CD8-positive, alpha-beta memory T cell (primary cell): ENCODE data around the gene DNM3. TPM values are rescaled to one million over a fixed set of nuclear protein-coding genes. Genes with fewer than 3 reads are reported as not detected.

Experiments used
- CTCF ChIA-PET: fragments of 350-600 bp; sonication (Branson Sonifier 250); formaldehyde crosslinking; loops from one replicate; lab custom pipeline; 2021; ENCODE audit warnings: antibody characterized with exemption; lab: Charles Lee
- POLR2A ChIA-PET: fragments of 350-600 bp; sonication (Branson Sonifier 250); formaldehyde crosslinking; loops from one replicate; lab custom pipeline; 2021; ENCODE audit warnings: antibody characterized with exemption; lab: Charles Lee
- DNase-seq, 5 donors: peaks; one replicate each; pipeline versions ENCODE4 v3.0.0 to v3.0.0-alpha.2; 2020 to 2022; ENCODE audit warnings: mixed read lengths in 1 of 5
- H3K27ac ChIP-seq: one replicate; pipeline ENCODE4 v1.7.0; 2013; ENCODE audit warnings: low read depth, mild to moderate bottlenecking, low read length, moderate library complexity
- H3K27me3 ChIP-seq: 2 replicates; pipeline ENCODE4 v1.7.0; 2013; ENCODE audit warnings: low read length, mild to moderate bottlenecking; ENCODE audit not compliant: insufficient read depth, poor library complexity, severe bottlenecking
- H3K36me3 ChIP-seq: 2 replicates; pipeline ENCODE4 v1.7.0; 2013; ENCODE audit warnings: mild to moderate bottlenecking, low read length, moderate library complexity; ENCODE audit not compliant: insufficient read depth
- H3K4me1 ChIP-seq: 2 replicates; pipeline ENCODE4 v1.7.0; 2013; ENCODE audit warnings: mild to moderate bottlenecking, low read length, moderate library complexity; ENCODE audit not compliant: insufficient read depth
- H3K4me3 ChIP-seq: 2 replicates; pipeline ENCODE4 v1.7.0; 2013; ENCODE audit warnings: mild to moderate bottlenecking, low read length
- H3K9me3 ChIP-seq: 2 replicates; pipeline ENCODE4 v1.7.0; 2013; ENCODE audit warnings: mild to moderate bottlenecking, low read length
- H3K27ac Mint-ChIP-seq, 8 donors: one replicate each; pipeline ENCODE4 v1.8.0; 2020 to 2021; ENCODE audit warnings: mixed read lengths in 8 of 8, mild to moderate bottlenecking in 6 of 8, inconsistent platforms in 3 of 8, moderate library complexity in 3 of 8
- H3K27me3 Mint-ChIP-seq, 2 donors: one replicate each; pipeline ENCODE4 v1.8.0; 2020 to 2021; ENCODE audit warnings: mixed read lengths in 2 of 2, mild to moderate bottlenecking in 1 of 2, moderate library complexity in 1 of 2
- H3K36me3 Mint-ChIP-seq, 3 donors: one replicate each; pipeline ENCODE4 v1.8.0; 2020 to 2021; ENCODE audit warnings: mixed read lengths in 3 of 3, inconsistent platforms in 1 of 3, mild to moderate bottlenecking in 1 of 3
- H3K4me1 Mint-ChIP-seq, 3 donors: one replicate each; pipeline ENCODE4 v1.8.0; 2020 to 2021; ENCODE audit warnings: mixed read lengths in 3 of 3, inconsistent platforms in 1 of 3, mild to moderate bottlenecking in 1 of 3
- H3K4me3 Mint-ChIP-seq, 7 donors: one replicate each; pipeline ENCODE4 v1.8.0; 2020 to 2021; ENCODE audit warnings: mixed read lengths in 7 of 7, mild to moderate bottlenecking in 6 of 7, moderate library complexity in 4 of 7, inconsistent platforms in 2 of 7
- H3K9me3 Mint-ChIP-seq, 5 donors: one replicate each; pipeline ENCODE4 v1.8.0; 2020 to 2022; ENCODE audit warnings: mixed read lengths in 5 of 5, mild to moderate bottlenecking in 3 of 5, moderate library complexity in 2 of 5, inconsistent platforms in 1 of 5
- polyA plus RNA-seq: library from polyadenylated mRNA; unstranded; fragments of 300-500 nt; fragmentation: Illumina TruSeq; gene quantifications from one replicate; pipeline ENCODE4 v1.2.3, GENCODE V29; 2021
- total RNA-seq, 2 experiments: library from RNA; stranded (reverse); gene quantifications; one replicate each; pipeline ENCODE4 v1.2.3, GENCODE V29; 2021

Gene DNM3
- total and polyA plus RNA-seq, 3 experiments from 2014 or later: 0.29 to 0.64 (median 0.59) TPM

DNA sequence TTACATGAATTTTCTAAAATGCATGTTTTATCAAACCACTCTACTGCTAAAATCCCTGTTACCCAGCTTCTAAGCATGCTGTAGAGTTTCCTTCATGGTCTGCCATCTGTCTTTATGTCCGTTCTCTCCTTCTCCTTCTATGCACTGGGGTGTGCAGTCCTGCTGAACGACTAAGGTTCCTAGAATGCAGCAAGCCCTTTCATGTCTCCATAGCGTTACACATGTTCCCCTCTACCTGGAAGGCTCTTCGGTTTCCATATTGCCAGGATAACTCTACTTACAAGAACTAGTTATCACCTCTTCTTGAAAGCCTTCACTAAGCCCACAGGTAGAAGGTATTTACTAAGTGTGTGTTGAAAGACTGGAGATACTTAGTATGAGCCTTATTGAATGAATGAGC lies 22.2 kb downstream of the DNM3 start:
- H3K36me3 ChIP-seq: no peaks in the 10 kb centered on the region
- peaks cover 5 to 18% (median 8%) of the 10 kb centered on the region in 3 donors for H3K36me3 Mint-ChIP-seq
- no peak overlapping the region for H3K27ac ChIP-seq
- H3K27me3 ChIP-seq: no peaks in the 10 kb centered on the region
- no peaks in the 10 kb centered on the region for H3K4me1 Mint-ChIP-seq
- no peak overlapping the region for H3K4me3 ChIP-seq
- H3K4me1 ChIP-seq: no peaks in the 10 kb centered on the region
- ChIA-PET POLR2A (no interaction called here), CTCF (no interaction called here)
- H3K9me3 Mint-ChIP-seq: peaks cover 0 to 7% (median 3%) of the 10 kb centered on the region in 5 donors
- DNase-seq: no peak
- no peak overlapping the region for H3K4me3 Mint-ChIP-seq
- no peaks in the 10 kb centered on the region for H3K9me3 ChIP-seq
- H3K27ac Mint-ChIP-seq: no peak overlapping the region
- H3K27me3 Mint-ChIP-seq: peaks cover 5 to 29% of the 10 kb centered on the region in 2 donors

DNA sequence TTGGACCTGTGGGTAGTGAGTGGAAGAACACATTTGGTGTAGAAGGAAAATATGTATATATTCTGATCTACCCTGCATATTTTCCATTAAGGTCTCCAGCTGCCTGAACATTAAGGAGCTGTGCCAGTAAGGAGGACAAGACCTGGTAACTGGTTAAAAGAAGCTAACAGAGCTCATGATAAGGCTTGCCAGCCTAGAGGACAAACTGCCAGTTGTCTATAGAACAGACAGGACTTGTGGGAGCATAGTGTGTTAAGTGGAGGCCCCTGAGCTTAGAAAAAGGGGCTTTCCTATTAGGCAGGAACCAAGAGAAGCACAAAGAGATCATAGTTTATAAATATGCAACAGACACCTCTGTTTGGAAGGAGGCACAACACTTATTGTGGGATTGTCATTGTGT lies 23.0 kb downstream of the DNM3 start:
- Mint-ChIP-seq H3K27me3 (peaks cover 6 to 24% of the 10 kb centered on the region in 2 donors), H3K4me3 (no peak overlapping the region), H3K9me3 (peaks cover 0 to 2% (median 0%) of the 10 kb centered on the region in 5 donors), H3K4me1 (no peaks in the 10 kb centered on the region), H3K27ac (no peak overlapping the region), H3K36me3 (peaks cover 0 to 10% (median 2%) of the 10 kb centered on the region in 3 donors)
- ChIA-PET CTCF (no interaction called here), POLR2A (no interaction called here)
- no peaks in the 10 kb centered on the region for H3K4me1 ChIP-seq
- no peak for DNase-seq
- no peaks in the 10 kb centered on the region for H3K27me3 ChIP-seq
- H3K9me3 ChIP-seq: no peaks in the 10 kb centered on the region
- H3K4me3 ChIP-seq: no peak overlapping the region
- no peak overlapping the region for H3K27ac ChIP-seq
- H3K36me3 ChIP-seq: no peaks in the 10 kb centered on the region

DNA sequence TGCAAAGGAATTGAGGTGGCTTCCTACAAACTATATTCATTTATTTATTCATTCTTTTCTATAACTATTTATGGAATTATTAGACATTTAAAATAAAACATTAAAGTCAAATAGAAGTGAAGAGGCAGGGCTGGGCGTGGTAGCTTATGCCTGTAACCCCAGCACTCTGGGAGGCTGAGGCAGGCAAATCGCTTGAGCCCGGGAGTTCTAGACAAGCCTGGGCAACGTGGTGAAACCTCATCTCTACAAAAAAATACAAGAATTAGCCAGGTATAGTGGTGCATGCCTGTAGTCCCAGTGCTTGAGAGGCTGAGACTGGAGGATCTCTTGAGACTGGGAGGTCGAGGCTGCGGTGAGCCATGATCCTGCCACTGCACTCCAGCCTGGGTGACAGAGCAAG lies 23.8 kb downstream of the DNM3 start:
- DNase-seq: no peak
- Histone ChIP-seq H3K9me3 (no peaks in the 10 kb centered on the region), H3K36me3 (no peaks in the 10 kb centered on the region), H3K4me3 (no peak overlapping the region), H3K4me1 (no peaks in the 10 kb centered on the region), H3K27me3 (no peaks in the 10 kb centered on the region), H3K27ac (no peak overlapping the region)
- H3K9me3 Mint-ChIP-seq: peaks cover 0 to 2% (median 0%) of the 10 kb centered on the region in 5 donors
- peaks cover 6 to 21% of the 10 kb centered on the region in 2 donors for H3K27me3 Mint-ChIP-seq
- no peak overlapping the region for H3K4me3 Mint-ChIP-seq
- H3K36me3 Mint-ChIP-seq: peaks cover 0 to 10% (median 2%) of the 10 kb centered on the region in 3 donors
- CTCF ChIA-PET: no interaction called here
- POLR2A ChIA-PET: no interaction called here
- H3K27ac Mint-ChIP-seq: no peak overlapping the region
- no peaks in the 10 kb centered on the region for H3K4me1 Mint-ChIP-seq

DNA sequence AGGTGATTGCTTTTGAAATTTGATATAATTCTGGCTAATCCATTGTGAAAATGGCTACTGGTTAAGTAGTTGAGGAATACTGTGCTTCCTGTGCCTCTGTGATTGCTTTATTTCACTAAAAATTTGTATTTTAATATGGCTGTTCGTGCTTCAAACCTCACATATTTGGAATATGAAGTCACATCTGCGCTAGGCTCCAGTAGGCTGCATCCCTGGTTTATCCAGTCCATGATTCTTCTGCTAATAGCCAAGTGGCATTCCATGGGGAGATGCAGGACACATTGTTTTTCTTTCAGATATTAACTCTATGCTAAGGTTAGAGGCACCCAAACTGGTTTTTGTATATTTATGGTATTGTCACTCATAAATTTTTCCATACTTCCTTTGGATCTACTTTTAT lies 25.9 kb downstream of the DNM3 start:
- Histone ChIP-seq H3K36me3 (no peaks in the 10 kb centered on the region), H3K27me3 (no peaks in the 10 kb centered on the region), H3K4me1 (no peaks in the 10 kb centered on the region), H3K27ac (no peak overlapping the region), H3K4me3 (no peak overlapping the region), H3K9me3 (no peaks in the 10 kb centered on the region)
- Mint-ChIP-seq H3K4me1 (no peaks in the 10 kb centered on the region), H3K9me3 (no peaks in the 10 kb centered on the region), H3K4me3 (no peak overlapping the region), H3K27me3 (peaks cover 3 to 15% of the 10 kb centered on the region in 2 donors), H3K27ac (no peak overlapping the region), H3K36me3 (no peaks in the 10 kb centered on the region)
- DNase-seq: no peak
- CTCF ChIA-PET: no interaction called here
- POLR2A ChIA-PET: no interaction called here

DNA sequence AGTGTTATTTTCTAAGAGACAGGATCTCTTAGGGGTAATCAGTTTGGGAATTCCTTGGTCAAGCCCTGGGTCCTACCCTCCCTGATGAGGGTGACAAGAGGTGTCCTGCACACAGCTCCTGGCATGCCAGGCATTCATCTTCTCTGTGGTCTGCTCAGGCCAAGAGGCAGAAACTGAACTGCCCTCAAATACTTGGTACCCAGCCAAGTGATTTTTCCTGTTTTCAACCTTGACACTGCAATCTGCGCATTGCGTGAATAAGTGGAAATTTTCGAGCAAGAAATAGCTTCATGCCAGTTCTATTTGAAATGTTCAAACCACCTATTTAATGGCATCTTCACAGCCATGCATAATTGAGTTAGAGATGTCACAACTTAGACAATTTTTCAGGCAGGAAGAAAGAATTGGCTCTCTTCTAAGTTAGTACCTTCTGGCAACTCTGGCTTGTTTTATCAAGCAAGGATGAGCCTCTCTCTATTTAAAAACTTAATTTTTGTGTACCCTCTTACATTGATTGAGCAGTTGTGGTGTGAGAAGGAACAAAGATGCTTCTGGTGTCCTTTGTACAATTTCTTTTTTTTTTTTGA lies 27.0 kb downstream of the DNM3 start:
- no peaks in the 10 kb centered on the region for H3K36me3 Mint-ChIP-seq
- CTCF ChIA-PET: no interaction called here
- no peaks in the 10 kb centered on the region for H3K27me3 ChIP-seq
- no peak for DNase-seq
- H3K9me3 ChIP-seq: no peaks in the 10 kb centered on the region
- H3K27ac ChIP-seq: no peak overlapping the region
- no peak overlapping the region for H3K4me3 Mint-ChIP-seq
- no peak overlapping the region for H3K27ac Mint-ChIP-seq
- H3K4me1 Mint-ChIP-seq: no peaks in the 10 kb centered on the region
- POLR2A ChIA-PET: no interaction called here
- no peak overlapping the region for H3K4me3 ChIP-seq
- H3K9me3 Mint-ChIP-seq: no peaks in the 10 kb centered on the region
- peaks cover 3 to 14% of the 10 kb centered on the region in 2 donors for H3K27me3 Mint-ChIP-seq
- H3K4me1 ChIP-seq: no peaks in the 10 kb centered on the region
- no peaks in the 10 kb centered on the region for H3K36me3 ChIP-seq

DNA sequence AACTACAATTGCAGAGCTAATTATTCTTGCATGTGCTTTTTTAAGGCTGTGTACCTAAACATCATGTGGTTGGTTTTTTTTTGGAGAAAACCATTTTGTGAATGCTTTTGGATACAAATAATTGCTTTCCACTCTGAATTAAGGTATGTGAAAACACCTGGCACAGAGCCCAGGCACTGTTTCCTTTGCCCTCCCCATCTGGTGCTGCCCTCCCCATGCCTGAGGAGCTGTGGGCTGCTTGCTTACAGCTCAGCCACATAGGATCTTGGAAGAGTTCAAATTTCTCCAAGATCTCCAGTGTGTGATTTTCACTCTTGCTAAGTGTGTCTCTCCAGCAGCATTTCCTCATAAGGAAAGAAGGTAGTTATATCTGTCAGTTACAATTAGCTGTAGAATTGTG lies 27.8 kb downstream of the DNM3 start:
- H3K4me3 Mint-ChIP-seq: no peak overlapping the region
- Histone ChIP-seq H3K4me3 (no peak overlapping the region), H3K36me3 (no peaks in the 10 kb centered on the region), H3K27ac (no peak overlapping the region), H3K4me1 (no peaks in the 10 kb centered on the region), H3K9me3 (no peaks in the 10 kb centered on the region), H3K27me3 (no peaks in the 10 kb centered on the region)
- H3K4me1 Mint-ChIP-seq: no peaks in the 10 kb centered on the region
- ChIA-PET POLR2A (no interaction called here), CTCF (no interaction called here)
- H3K27me3 Mint-ChIP-seq: peaks cover 3 to 17% of the 10 kb centered on the region in 2 donors
- DNase-seq: no peak
- no peaks in the 10 kb centered on the region for H3K36me3 Mint-ChIP-seq
- H3K27ac Mint-ChIP-seq: no peak overlapping the region
- no peaks in the 10 kb centered on the region for H3K9me3 Mint-ChIP-seq

DNA sequence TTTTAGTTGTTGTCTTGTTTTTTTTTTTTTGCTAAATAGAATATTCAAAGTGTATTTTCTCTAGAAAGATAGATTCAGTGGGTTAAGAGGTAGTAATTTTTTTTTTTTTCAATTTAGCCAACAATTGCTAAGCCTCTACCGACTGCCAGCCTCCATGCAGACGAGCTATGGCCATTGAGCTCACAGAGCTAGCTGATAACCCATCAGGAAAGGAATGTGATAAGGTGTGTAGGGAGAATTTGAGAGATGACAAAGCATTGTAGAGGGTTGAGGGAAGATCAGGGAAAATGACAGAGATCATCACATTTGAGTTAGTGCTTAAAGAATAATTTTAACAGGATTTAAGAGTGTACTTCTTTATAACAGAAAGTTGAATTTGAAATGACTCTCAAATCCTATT lies 30.6 kb downstream of the DNM3 start:
- Histone ChIP-seq H3K9me3 (no peaks in the 10 kb centered on the region), H3K4me3 (no peak overlapping the region), H3K36me3 (no peaks in the 10 kb centered on the region), H3K4me1 (no peaks in the 10 kb centered on the region), H3K27ac (no peak overlapping the region), H3K27me3 (no peaks in the 10 kb centered on the region)
- Mint-ChIP-seq H3K27me3 (peaks cover 7 to 17% of the 10 kb centered on the region in 2 donors), H3K27ac (peak overlapping the region in 1 of 8 donors; percentile 85), H3K9me3 (no peaks in the 10 kb centered on the region), H3K36me3 (no peaks in the 10 kb centered on the region), H3K4me1 (no peaks in the 10 kb centered on the region), H3K4me3 (no peak overlapping the region)
- CTCF ChIA-PET: no interaction called here
- POLR2A ChIA-PET: no interaction called here
- DNase-seq: no peak

DNA sequence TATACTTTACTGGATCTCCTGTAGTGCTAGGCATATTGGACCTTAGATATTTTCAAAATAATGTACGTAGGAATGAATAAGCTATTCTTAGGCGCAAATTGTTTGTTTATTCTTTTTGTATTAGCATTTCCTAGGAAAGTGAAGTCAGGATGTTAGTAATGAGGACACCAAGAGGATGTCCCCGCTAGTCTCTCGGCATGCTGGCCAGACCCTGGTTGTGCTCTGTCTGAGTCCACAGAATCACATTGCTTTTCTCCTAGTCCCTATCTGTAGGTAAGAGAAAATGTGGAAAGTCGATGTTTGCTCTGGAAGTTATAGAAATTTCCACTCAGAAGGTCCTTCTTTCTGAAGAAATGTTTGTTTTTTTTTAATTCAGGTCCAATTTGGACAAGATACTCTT lies 31.1 kb downstream of the DNM3 start:
- Mint-ChIP-seq H3K27me3 (peaks cover 7 to 17% of the 10 kb centered on the region in 2 donors), H3K4me3 (no peak overlapping the region)
- CTCF ChIA-PET: no interaction called here

More for the DNA sequence above, 31.1 kb downstream of the DNM3 start:
- H3K36me3 Mint-ChIP-seq: no peaks in the 10 kb centered on the region
- no peaks in the 10 kb centered on the region for H3K4me1 ChIP-seq
- no peaks in the 10 kb centered on the region for H3K9me3 Mint-ChIP-seq
- no peak overlapping the region for H3K27ac Mint-ChIP-seq
- no peak overlapping the region for H3K4me3 ChIP-seq
- H3K9me3 ChIP-seq: no peaks in the 10 kb centered on the region
- POLR2A ChIA-PET: no interaction called here
- no peaks in the 10 kb centered on the region for H3K4me1 Mint-ChIP-seq
- H3K27me3 ChIP-seq: no peaks in the 10 kb centered on the region
- no peak for DNase-seq
- no peaks in the 10 kb centered on the region for H3K36me3 ChIP-seq
- no peak overlapping the region for H3K27ac ChIP-seq
